ENCODE data around the gene FADS3. TPM values are rescaled to one million over a fixed set of nuclear protein-coding genes. Genes with fewer than 3 reads are reported as not detected.

FADS3 gene
- total and polyA plus RNA-seq, 9 of the 15 experiments (the other 6 are each of a cell fraction or from before 2014, with no cell fraction given), result 0.97 to 148 (median 92.7) TPM

DNA sequence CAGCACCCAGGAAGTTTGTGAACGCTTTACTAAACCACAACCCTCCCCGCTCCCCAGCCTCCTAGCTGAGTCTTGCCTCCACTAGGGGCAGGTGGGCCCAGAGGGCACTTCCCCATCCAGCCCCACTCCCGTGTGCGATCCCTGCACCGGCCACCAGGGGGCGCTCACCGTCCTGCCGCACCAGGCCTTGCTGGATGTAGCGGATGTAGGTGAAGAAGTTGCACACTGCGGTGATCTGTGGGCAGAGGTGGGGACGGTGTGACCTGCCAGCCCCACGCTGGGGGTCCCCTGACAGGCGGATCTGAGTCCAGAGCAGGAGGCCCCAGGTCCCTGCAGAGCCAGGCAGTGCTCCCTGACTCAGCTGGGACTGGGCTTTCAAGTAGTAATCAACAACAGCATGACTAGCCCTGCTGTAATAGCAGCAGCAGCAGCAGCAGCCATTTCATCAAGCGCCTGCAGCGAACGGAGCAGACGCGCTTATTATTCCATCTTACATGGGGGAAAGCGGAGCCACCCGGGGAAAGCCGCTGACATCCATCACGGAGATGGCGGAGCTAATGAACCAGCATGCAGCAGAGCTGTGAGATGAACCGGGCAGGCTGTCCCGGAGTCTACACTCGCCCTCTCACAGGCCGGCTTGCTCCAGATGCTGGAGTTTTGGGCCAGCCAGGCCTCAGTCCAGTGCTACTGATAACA, 7.9 kb upstream of the FADS3 start (continued):
- TF ChIP-seq, protein P1, sequence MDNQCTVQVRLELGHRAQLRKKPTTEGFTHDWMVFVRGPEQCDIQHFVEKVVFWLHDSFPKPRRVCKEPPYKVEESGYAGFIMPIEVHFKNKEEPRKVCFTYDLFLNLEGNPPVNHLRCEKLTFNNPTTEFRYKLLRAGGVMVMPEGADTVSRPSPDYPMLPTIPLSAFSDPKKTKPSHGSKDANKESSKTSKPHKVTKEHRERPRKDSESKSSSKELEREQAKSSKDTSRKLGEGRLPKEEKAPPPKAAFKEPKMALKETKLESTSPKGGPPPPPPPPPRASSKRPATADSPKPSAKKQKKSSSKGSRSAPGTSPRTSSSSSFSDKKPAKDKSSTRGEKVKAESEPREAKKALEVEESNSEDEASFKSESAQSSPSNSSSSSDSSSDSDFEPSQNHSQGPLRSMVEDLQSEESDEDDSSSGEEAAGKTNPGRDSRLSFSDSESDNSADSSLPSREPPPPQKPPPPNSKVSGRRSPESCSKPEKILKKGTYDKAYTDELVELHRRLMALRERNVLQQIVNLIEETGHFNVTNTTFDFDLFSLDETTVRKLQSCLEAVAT (IDR thresholded peaks at IDR 0.05), result peak in 1 of 2 experiments; percentile 66; a peak in 1 of 4 replicates
- TF ChIP-seq RCOR1 (IDR thresholded peaks at IDR 0.05; ENCODE audit: borderline replicate concordance in 1 of 2, low read depth in 2 of 2, low read length in 2 of 2) (peak in 1 of 2 experiments; percentile 87; a peak in 2 of 4 replicates), BRD4 (IDR thresholded peaks at IDR 0.05) (no peak), SMARCB1 (IDR thresholded peaks at IDR 0.05; ENCODE audit: insufficient read length, low read depth) (no peak), SOX6 (IDR thresholded peaks at IDR 0.05) (peak; percentile 20; the same call in 1 of the 2 replicates), MCM2 (IDR thresholded peaks at IDR 0.05; ENCODE audit: low read depth) (no peak), CTBP1 (IDR thresholded peaks at IDR 0.05; ENCODE audit: borderline replicate concordance) (peak; percentile 93), ZEB2 (IDR thresholded peaks at IDR 0.05) (no peak), STAT5B (CRISPR knock-in tag; IDR thresholded peaks at IDR 0.05) (no peak), GATAD2B (IDR thresholded peaks at IDR 0.05; ENCODE audit: borderline replicate concordance) (no peak), ZNF696 (CRISPR knock-in tag; conservative IDR thresholded peaks at IDR 0.05) (no peak), SIRT6 (IDR thresholded peaks at IDR 0.05; ENCODE audit: low read depth, low read length) (no peak), L3MBTL2 (IDR thresholded peaks at IDR 0.05) (0 out of 2 replicates have a peak, but pooled peaks have one; percentile 41), ZNF764 (CRISPR knock-in tag; IDR thresholded peaks at IDR 0.05; ENCODE audit: low read depth) (no peak), BRCA1 (IDR thresholded peaks at IDR 0.05) (no peak), BRCA1 (CRISPR knock-in tag; IDR thresholded peaks at IDR 0.05) (peak; percentile 89; the same call in 1 of the 2 replicates)
- TF ChIP-seq, protein P2, sequence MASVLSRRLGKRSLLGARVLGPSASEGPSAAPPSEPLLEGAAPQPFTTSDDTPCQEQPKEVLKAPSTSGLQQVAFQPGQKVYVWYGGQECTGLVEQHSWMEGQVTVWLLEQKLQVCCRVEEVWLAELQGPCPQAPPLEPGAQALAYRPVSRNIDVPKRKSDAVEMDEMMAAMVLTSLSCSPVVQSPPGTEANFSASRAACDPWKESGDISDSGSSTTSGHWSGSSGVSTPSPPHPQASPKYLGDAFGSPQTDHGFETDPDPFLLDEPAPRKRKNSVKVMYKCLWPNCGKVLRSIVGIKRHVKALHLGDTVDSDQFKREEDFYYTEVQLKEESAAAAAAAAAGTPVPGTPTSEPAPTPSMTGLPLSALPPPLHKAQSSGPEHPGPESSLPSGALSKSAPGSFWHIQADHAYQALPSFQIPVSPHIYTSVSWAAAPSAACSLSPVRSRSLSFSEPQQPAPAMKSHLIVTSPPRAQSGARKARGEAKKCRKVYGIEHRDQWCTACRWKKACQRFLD (CRISPR knock-in tag; IDR thresholded peaks at IDR 0.05), result no peak; the same call in 1 of the 2 replicates
- TF ChIP-seq, protein P3, sequence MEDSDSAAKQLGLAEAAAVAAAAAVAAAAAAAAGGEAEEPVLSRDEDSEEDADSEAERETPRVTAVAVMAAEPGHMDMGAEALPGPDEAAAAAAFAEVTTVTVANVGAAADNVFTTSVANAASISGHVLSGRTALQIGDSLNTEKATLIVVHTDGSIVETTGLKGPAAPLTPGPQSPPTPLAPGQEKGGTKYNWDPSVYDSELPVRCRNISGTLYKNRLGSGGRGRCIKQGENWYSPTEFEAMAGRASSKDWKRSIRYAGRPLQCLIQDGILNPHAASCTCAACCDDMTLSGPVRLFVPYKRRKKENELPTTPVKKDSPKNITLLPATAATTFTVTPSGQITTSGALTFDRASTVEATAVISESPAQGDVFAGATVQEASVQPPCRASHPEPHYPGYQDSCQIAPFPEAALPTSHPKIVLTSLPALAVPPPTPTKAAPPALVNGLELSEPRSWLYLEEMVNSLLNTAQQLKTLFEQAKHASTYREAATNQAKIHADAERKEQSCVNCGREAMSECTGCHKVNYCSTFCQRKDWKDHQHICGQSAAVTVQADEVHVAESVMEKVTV (CRISPR knock-in tag; IDR thresholded peaks at IDR 0.05), result peak; percentile 90
- TF ChIP-seq, protein P4, sequence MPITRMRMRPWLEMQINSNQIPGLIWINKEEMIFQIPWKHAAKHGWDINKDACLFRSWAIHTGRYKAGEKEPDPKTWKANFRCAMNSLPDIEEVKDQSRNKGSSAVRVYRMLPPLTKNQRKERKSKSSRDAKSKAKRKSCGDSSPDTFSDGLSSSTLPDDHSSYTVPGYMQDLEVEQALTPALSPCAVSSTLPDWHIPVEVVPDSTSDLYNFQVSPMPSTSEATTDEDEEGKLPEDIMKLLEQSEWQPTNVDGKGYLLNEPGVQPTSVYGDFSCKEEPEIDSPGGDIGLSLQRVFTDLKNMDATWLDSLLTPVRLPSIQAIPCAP (CRISPR knock-in tag; IDR thresholded peaks at IDR 0.05; ENCODE audit: borderline replicate concordance), result no peak
- TF ChIP-seq, protein P5, sequence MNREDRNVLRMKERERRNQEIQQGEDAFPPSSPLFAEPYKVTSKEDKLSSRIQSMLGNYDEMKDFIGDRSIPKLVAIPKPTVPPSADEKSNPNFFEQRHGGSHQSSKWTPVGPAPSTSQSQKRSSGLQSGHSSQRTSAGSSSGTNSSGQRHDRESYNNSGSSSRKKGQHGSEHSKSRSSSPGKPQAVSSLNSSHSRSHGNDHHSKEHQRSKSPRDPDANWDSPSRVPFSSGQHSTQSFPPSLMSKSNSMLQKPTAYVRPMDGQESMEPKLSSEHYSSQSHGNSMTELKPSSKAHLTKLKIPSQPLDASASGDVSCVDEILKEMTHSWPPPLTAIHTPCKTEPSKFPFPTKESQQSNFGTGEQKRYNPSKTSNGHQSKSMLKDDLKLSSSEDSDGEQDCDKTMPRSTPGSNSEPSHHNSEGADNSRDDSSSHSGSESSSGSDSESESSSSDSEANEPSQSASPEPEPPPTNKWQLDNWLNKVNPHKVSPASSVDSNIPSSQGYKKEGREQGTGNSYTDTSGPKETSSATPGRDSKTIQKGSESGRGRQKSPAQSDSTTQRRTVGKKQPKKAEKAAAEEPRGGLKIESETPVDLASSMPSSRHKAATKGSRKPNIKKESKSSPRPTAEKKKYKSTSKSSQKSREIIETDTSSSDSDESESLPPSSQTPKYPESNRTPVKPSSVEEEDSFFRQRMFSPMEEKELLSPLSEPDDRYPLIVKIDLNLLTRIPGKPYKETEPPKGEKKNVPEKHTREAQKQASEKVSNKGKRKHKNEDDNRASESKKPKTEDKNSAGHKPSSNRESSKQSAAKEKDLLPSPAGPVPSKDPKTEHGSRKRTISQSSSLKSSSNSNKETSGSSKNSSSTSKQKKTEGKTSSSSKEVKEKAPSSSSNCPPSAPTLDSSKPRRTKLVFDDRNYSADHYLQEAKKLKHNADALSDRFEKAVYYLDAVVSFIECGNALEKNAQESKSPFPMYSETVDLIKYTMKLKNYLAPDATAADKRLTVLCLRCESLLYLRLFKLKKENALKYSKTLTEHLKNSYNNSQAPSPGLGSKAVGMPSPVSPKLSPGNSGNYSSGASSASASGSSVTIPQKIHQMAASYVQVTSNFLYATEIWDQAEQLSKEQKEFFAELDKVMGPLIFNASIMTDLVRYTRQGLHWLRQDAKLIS (CRISPR knock-in tag; IDR thresholded peaks at IDR 0.05), result no peak

Measured in K562 (cell line).